GM06990 (cell line): Measurements from ENCODE around the gene ACTL7B.

Experiments
- DNase-seq: peaks from one replicate; pipeline ENCODE4 v3.0.0-alpha.2; 2011; ENCODE audit not compliant: insufficient read length; ENCODE audit errors: extremely low read depth
- H3K27me3 ChIP-seq: replicated peaks from 2 replicates; pipeline ENCODE4 v1.6.0; 2011; ENCODE audit warnings: low read length; ENCODE audit not compliant: control insufficient read depth, insufficient read depth
- H3K36me3 ChIP-seq: 2 replicates; pipeline ENCODE4 v1.5.1; 2011; ENCODE audit warnings: low read length; ENCODE audit not compliant: control insufficient read depth, insufficient read depth
- H3K4me3 ChIP-seq: replicated peaks from 2 replicates; pipeline ENCODE4 v1.5.1; 2011; ENCODE audit warnings: low read depth, mild to moderate bottlenecking, control low read depth, low read length
- TF ChIP-seq, protein P1 (sequence below): IDR thresholded peaks from 2 replicates; pipeline ENCODE4 v1.5.1; 2011; ENCODE audit warnings: low read length, control low read depth, mild to moderate bottlenecking, inconsistent platforms; ENCODE audit not compliant: insufficient read depth, poor library complexity, severe bottlenecking

ACTL7B gene

DNA sequence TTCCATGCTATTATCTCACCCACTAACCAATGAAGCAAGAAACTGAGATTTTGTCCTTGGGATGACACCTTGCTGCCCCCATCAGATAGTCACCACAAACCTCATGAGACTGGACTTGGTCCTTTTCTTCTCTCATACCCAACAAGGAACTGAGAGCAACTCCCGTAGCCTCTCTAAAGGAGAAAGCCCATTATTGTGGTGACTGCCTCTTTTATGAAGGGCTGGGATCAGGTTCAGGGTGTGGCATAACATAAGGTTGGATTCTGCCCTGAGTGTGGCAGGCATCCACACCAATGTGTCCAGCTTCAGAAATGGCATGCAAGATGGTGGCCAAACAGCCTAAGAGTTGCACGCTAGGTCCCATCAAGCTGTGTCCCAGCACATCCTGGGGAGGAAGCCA, 5.0 kb upstream of the ACTL7B start:
- no peaks in the 10 kb centered on the region for H3K27me3 ChIP-seq
- no peaks in the 10 kb centered on the region for H3K36me3 ChIP-seq
- no peak for DNase-seq
- H3K4me3 ChIP-seq, result no peak overlapping the region
- TF ChIP-seq, protein P1, sequence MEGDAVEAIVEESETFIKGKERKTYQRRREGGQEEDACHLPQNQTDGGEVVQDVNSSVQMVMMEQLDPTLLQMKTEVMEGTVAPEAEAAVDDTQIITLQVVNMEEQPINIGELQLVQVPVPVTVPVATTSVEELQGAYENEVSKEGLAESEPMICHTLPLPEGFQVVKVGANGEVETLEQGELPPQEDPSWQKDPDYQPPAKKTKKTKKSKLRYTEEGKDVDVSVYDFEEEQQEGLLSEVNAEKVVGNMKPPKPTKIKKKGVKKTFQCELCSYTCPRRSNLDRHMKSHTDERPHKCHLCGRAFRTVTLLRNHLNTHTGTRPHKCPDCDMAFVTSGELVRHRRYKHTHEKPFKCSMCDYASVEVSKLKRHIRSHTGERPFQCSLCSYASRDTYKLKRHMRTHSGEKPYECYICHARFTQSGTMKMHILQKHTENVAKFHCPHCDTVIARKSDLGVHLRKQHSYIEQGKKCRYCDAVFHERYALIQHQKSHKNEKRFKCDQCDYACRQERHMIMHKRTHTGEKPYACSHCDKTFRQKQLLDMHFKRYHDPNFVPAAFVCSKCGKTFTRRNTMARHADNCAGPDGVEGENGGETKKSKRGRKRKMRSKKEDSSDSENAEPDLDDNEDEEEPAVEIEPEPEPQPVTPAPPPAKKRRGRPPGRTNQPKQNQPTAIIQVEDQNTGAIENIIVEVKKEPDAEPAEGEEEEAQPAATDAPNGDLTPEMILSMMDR, result no peak

DNA sequence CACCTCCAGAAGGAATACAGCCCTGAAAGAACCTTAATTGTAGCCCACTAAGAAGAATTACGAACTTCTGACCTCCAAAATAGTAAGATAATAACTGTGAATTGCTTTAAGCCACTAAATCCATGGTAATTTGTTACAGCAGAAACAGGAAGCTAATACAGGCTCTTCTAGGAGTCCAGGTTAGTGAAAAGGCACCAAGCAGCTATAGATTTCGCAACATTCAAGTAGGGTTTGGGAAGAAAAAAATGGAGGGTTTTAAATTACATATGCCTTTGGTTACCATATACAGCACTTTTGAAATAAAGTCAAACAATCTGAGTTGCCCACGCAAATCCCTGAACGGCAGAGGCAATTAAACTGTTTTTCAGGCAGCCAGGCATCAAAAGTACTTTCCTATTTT, 4.6 kb upstream of the ACTL7B start:
- no peaks in the 10 kb centered on the region for H3K27me3 ChIP-seq
- no peak for DNase-seq
- H3K36me3 ChIP-seq, result no peaks in the 10 kb centered on the region
- TF ChIP-seq, protein P1, result no peak
- H3K4me3 ChIP-seq, result no peak overlapping the region

DNA sequence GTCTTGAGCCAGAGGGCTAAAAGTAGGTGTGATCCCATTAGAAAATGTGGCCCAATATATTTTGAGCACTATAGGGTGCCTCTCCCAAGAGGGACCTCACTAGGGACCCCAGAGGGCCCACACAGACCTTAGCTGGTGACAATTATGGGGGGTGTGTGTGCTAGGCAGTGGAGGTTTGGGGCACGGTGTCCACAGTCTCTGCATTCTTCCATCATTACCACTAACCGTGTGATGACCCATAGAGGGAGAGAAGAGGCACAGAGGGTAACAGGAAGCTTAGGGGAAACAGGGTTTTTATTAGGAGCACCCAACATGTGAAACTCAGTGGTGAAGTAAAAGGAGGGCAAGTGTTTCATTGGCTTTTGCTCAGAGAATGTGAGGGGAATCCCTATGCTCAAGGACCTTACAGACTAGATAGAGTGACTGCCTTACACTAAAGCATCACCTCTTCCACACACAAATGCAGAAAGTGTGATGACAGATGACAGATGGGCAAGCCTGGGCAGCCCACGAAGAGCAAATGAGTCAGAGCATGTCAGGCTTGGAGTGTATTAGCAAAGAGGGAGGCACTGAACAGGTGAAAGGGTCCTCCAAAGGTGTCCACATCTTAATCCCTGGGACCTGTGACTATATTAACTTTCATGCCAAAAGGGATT, 3.8 kb upstream of the ACTL7B start:
- no peak overlapping the region for H3K4me3 ChIP-seq
- DNase-seq, result no peak
- no peaks in the 10 kb centered on the region for H3K36me3 ChIP-seq
- TF ChIP-seq, protein P1, result no peak
- H3K27me3 ChIP-seq, result no peaks in the 10 kb centered on the region

DNA sequence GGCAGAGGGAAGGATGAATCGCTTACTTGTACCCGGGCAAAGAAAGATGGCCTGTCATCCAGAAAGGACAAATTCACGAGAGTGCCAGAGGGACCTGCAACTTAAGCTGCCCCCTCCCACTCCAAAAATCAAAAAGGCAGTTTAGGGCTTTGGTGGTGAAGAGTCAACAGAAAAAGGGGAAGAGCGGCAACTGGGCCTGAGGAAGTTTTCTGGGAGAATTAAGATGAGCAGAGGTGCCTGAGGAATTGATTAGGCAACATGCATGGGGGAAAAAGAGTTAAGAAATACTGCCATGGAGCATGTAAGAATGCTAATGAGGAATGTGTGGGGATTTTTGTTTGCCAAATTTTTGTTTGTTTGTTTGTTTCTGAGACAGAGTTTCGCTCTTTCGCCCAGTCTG, 1.8 kb upstream of the ACTL7B start:
- TF ChIP-seq, protein P1, result no peak
- DNase-seq, result no peak
- Histone ChIP-seq H3K4me3 (no peak overlapping the region), H3K27me3 (no peaks in the 10 kb centered on the region), H3K36me3 (no peaks in the 10 kb centered on the region)

DNA sequence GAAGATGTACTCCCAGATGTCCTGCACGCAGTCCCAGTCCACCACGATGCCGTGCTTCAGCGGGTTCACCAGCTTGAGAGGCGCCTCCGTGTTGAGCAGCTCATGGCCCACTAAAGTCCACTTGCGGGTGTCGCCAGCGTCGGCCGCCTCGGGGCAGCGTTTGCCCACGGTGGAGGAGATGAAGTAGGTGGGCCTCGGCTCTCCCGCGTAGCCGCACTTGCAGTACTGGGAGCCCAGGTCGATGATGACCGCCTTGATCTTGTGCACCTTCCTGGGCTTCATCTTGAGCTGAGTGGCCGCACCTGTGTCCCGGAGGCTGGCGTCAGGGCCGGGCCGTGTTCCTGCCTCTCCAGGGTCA, 278 bp downstream of the ACTL7B start:
- H3K4me3 ChIP-seq, result no peak overlapping the region
- no peak for DNase-seq
- TF ChIP-seq, protein P1, result no peak
- H3K27me3 ChIP-seq, result no peaks in the 10 kb centered on the region
- no peaks in the 10 kb centered on the region for H3K36me3 ChIP-seq
